HG03097 (cell line): Measurements from ENCODE around the gene SSC5D.
"Not testable (repeated sequence)": the region's sequence is repeated elsewhere in the genome, so short reads cannot be mapped to it uniquely, and the experiment has no call there.

ENCODE experiments used
- ATAC-seq: cut with Tn5 transposase; IDR thresholded peaks from one replicate; pipeline ENCODE4 v1.9.1; 2021; ENCODE audit not compliant: unreplicated experiment, low FRiP score

SSC5D gene

DNA sequence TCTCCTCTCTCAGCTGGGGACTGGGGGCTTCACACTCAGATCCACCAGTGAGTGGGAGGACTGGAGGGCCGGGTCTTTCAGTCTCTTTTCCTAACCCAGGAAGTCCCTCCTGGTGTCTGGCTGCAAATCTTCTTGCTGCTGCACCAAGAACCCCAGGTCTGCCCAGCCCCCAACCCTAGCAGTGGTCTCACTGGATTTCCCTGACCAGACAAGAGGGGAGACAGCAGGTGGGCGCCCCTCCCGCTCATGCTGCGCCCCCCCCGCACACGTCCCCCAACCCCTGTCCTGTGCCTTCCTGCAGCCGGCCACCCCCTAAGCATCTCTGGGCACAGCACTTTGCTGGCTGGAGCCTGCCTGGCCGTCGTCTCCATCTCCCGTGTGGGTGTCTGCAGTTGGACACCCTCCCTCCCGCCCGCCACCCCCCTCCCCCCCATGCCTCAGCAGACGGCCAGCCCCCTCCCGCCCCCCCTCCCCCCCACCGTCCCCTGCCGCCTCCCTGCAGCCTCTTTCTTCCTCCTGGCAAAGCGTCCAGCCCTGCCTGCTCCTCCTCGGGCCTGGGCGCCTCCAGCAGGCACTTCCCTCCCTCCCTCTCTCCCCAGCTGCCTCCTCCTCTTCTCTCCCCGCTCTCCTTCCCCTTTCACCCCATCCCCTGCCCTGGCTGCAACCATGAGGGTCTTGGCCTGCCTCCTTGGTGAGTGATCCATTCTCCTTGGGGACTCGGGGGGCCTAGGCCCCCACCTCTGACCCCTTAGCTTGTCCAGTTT is at the start of gene SSC5D:
Gene SSC5D, plus strand, starts transcription at position 513 of the 764 bp plus-strand sequence. Its CDS starts 154 bp downstream, at position 667.
- no peak for ATAC-seq

DNA sequence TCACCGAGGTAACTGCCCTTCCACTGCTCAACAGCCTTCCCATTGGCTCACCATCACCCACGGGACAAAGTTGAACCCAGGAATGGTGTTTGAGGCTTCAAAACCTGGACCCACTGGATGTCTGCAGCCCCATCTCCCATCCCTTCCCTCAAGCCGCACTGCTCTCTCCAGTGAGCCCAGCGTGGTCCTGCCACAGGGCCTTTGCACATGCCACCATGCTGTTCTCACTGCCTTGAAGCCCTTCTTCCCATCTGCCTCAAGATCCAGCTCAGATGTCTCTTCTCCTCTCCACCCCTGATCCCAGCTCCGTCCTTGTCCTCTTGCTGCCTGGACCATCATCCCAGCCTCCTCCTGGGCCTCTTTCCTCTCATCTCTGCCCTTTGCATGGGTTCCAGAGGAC is 49.2 kb upstream of the SSC5D start:
- ATAC-seq: no peak

DNA sequence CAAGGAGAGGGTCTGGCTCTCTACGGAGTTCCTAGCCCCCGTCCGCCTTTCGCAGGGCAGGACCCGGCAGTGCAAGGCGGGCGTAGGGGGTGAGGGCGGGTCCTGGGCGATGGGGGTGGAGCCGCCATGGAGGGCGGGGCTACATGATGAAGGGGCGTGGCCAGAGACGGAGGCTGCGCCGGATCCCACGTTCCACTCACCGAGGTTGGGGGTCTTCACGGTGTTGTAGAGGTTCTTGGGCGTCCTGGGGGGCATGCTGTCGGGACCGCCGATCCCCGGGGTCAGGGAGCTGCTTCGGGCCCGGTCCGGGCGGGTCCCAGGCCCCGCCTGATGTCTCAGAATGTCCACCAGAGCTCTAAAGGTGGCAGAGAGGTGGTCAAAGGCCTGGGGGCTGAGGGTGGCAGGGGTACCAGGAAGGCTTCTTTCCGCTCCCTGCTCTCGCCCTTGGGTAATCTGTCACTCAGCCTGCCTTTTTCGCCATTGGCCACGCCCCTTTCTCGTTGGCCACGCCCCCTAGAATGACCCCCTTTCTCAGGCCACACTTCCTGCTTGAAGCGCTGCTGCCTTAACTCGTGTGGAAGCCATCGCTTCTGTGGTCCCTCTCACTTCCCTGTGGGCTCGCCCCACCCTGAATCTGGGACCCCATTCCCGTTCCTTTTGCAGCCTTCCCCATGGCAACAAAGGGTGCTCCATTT is 47.7 kb upstream of the SSC5D start:
- ATAC-seq: no peak

- ATAC-seq: no peak
Observed at GRCh38 chr19:55441319-55441691, 46.9 kb upstream of the SSC5D start.

- no peak for ATAC-seq
Observed at GRCh38 chr19:55441692-55442321, 46.4 kb upstream of the SSC5D start.

DNA sequence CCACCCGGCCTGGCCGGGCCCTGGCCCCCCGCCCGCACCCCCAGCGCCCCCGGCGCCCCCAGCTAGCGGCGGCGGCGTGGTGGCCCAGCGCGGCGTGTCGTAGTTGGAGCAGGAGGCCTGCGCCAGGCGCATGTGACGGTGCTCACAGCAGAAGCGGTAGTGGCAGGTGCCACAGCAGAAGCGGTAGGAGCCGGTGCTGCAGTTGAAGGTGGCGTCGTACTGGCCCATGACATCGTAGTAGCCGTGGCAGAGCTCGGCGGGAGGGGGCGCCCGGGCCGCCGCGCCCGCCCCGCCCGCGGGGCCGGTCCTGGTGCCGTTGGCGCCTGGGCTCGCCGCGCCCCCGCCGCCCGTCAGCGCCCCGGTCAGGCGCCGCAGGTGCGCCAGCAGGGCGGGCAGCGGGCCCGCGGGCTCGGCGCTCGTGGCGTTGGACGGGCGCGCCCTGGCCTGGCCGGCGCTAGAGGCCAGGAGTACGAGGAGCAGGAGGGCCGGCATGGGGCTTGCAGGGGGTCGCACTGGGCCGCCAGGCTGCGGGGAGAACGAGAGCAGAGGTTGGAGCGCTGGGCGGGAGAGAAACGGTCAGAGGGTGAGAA is 45.8 kb upstream of the SSC5D start:
- ATAC-seq: no peak

- ATAC-seq: no peak
Observed at GRCh38 chr19:55443045-55443823, 45.0 kb upstream of the SSC5D start, which contains the start of gene SHISA7. TSS of gene SHISA7 (minus strand) at chr19:55443300. CDS start at chr19:55442863, 437 bp downstream.

DNA sequence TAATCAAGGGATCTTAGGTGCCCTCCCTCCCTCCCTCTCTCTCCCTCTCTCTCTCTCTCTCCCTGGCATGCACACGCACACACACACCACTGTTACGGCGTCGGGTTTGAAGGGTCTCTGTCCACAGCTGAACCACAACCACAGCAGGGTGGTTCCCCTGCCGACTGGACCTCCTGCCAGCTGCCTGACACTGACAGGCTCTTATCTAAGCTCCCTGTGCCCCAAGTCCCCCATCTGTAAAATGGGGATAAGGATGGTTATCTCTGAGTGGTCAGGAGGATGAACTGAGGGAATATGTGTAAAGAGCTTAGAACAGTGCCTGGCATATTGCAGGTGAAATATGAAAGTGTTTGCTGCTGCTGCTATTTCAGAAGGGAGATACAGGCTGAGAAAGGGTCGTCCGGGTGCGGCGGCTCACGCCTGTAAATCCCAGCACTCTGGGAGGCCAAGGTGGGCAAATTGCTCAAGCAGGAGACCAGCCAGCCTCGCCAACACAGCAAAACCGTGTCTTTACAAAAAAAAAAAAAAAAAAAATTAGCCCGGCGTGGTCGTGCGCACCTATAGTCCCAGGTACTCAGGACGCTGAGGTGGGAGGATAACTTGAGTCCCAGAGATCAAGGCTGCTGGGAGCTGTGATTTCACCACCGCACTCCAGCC is 44.3 kb upstream of the SSC5D start:
- ATAC-seq: no peak

DNA sequence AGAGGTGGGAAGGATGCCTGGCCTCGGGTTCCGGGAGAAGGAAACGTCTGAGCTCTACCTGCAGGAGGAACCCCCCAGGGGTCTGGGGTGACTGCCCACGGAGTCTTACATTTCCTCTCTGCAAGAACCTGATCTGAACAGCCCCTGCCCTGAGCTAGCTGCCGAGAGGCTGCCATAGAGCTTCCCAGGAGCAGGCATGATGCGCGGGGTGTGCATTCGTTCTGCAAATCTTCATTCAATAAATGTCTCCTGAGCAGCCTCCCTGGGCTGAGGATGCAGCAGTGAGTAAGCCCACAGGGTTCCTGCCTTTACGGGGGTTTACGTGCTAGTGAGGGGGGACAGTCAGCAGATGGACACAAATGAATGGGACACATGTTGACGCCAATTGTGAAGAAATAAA is 43.6 kb upstream of the SSC5D start:
- ATAC-seq: no peak

GRCh38 chr19:55446060-55446459 is 42.2 kb upstream of the SSC5D start:
- no peak for ATAC-seq

DNA sequence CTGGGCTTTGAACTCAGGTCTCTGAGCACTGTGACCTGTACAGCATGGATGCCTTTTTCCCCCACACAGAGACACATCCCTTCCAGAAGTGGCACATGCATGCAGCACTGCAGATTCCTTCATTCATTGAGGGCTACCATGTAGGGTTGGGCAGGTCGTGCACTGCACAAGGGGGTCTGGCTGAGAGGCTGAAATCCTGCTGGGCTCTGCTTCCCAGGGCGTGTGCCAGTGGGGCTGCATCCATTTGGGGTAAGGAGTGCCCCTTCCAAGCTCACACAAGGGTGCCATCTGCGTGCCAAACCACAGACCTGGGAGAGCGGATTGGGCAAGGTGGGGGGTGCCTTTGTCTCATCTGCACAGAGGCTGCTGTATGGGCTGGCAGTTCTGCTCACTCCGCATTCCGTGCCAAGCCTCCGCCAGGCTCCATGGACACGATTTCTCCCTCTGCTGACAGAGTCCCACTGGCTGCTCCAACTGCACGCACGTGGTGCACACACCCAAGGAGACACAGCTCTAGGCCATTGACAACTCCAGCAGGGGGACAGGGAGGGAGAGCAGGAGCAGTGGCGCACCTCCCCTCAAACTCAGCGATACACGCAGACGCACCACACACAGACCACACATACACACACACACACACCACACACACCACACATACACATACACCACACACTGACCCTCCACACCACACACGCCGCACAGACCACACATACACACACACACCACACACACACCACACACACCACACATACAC is 40.6 kb upstream of the SSC5D start:
- ATAC-seq: no peak

- ATAC-seq: not testable (repeated sequence)
Observed at GRCh38 chr19:55448175-55448490, 40.1 kb upstream of the SSC5D start.

- ATAC-seq: no peak
Observed at GRCh38 chr19:55449469-55449868, 38.8 kb upstream of the SSC5D start.

DNA sequence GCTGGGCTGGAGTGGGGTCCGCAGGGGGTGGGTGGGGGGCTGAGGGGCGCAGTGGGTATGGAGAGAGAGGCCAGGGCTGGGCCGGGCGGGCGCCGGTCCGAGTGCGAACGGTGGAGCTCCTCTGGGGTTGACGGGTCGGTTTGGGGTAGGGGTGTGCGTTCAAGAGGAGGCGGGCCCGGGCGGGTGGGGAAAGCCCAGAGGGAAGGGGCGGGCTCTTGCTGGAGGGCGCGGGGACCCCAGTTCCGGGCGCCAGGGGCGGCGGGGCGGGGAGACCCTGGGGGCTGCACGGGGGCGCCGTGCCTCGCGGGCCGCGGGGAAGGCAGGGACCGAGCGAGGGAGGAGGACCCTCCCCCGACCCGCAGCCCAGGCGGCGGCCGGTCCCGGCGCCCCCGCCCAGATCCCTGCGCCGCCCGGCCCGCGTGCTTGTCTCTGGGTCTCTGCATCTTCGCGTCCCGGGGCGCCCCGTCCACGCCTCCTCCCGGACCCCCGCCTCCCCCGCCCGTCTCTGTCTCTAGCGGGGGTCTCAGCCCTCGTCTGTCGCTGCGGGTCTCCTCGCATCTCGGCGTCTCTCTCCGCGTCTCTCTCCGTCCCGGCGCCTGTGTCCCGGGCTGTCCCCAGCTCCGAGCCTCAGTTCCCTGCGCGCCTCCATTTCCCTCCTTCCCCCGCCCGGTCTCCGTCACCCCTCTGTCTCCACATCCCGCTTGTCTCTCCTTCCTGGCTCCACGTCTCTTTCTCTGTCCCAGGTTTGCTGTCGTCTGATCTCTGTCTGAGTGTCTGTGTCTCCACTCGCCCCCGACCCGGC is 36.9 kb upstream of the SSC5D start:
- no peak for ATAC-seq

- ATAC-seq: no peak
Observed at GRCh38 chr19:55451965-55452748, 36.1 kb upstream of the SSC5D start.

DNA sequence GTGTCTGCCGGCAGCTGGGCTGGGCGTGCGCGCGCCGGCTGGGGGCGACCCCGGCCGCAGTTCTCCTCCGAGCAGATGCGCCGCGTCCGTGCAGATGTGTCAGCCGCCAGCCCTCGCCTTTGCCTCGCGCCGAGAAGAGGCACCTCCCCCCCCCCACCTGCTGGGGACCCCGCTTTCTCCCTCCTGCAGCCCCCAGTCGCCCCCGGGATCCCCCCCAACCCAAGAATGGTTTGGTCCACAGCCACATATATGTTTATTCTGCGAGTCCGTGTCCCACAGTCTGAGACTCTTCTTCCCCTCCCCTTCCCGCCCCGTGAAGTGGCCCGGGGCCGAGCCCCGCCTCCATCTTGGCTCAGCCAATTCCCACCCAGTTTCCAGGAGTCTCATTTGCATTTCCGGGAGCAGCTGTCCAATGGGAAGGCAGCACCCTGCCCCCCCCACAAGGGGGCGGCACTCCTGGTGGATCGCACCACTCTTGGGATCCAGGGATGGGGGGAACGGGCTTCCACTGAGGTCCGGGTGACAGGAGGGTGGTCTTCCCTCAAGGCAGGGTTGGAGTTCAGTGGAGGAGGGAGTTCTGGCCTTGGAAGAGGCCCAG is 35.4 kb upstream of the SSC5D start:
- ATAC-seq: no peak

DNA sequence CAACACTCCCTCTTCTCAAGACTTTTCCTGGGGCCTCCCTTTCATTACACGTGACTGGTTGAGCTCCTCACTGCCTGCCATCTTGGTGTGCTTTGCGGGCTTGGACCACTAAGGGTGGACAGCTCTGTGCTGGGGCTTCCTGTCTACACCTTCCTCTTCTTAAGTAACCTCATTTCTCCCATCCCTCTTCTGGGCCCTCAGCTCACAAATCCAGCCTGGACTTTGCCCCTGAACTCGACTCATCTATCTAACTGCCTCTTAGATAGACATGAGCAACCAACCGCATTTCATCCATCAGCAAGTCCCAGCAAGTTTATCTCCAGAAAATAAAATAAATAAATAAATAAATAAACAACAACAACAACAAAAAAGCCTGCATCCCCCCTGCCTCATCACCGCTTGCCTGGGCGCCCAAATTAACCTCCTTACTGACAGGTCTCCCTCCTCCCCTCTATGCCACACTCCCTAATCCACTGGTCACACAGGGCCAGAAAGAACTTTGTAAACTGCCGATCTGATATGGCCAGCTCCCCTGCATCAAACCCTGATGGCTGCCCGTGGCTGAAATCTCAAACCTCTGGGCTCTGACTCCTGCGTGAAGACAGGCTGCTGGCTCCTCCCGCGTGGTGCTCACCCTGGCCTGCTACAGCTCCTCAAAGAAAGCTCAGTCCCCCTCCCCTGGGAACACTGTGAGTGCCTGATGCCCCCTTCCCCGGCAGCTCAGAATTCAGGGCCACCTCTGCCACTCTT is 34.5 kb upstream of the SSC5D start:
- no peak for ATAC-seq
